ENCODE results near the gene ENPP3.
"Not testable (repeated sequence)": the region's sequence is repeated elsewhere in the genome, so short reads cannot be mapped to it uniquely, and the experiment has no call there.

Gene ENPP3

DNA sequence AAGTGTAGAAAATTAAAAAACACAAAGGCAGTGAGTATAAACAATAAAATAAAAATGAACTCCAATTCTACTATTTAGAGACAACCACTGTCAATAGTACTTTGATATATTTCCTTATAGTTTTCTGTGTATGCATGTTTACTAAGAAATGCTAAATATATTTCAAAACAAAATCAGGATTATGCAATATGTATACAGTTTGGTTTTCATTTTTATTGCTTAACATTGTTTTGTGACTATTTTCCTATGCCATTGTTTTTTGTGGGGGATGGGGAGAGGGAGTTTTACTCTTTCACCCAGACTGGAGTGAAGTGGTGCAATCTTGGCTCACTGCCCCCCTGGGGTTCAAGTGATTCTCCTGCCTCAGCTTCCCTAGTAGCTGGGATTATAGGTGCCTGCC, 44.5 kb downstream of the ENPP3 start:
- no peaks in the 10 kb centered on the region for H3K4me1 ChIP-seq
- H3K4me3 ChIP-seq, result no peak overlapping the region
- H3K9ac ChIP-seq, result no peak overlapping the region
- no peak overlapping the region for H3K4me2 ChIP-seq
- no peaks in the 10 kb centered on the region for H3K9me3 ChIP-seq
- no peaks in the 10 kb centered on the region for H3K27me3 ChIP-seq
- H4K20me1 ChIP-seq, result no peaks in the 10 kb centered on the region
- no peak for TF ChIP-seq Cebpa-rat (IDR thresholded peaks at IDR 0.05)
- no peaks in the 10 kb centered on the region for H3K36me3 ChIP-seq
- H3K27ac ChIP-seq, result no peak overlapping the region

DNA sequence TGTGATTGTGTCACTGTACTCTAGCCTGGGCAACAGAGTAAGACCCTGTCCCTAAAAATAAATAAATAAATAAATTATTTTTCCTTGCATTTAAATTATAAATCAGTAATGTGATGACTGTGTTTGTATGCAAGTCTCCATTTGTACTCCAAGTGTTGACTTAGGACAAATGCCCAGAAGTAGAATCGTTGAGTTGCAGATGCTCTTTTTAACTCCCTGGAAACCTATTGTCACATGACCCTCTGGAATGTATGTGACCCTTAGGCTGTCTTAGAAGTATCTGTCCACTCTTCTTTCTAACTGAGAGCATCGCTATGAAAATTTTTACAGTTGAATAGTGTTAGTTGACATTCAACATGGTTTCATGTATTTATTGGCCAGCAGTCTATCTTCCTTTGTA, 45.3 kb downstream of the ENPP3 start:
- H3K4me1 ChIP-seq, result no peaks in the 10 kb centered on the region
- TF ChIP-seq Cebpa-rat (IDR thresholded peaks at IDR 0.05), result no peak
- no peaks in the 10 kb centered on the region for H4K20me1 ChIP-seq
- no peaks in the 10 kb centered on the region for H3K36me3 ChIP-seq
- no peak overlapping the region for H3K27ac ChIP-seq
- no peaks in the 10 kb centered on the region for H3K9me3 ChIP-seq
- no peak overlapping the region for H3K4me2 ChIP-seq
- H3K27me3 ChIP-seq, result no peaks in the 10 kb centered on the region
- no peak overlapping the region for H3K9ac ChIP-seq
- no peak overlapping the region for H3K4me3 ChIP-seq

DNA sequence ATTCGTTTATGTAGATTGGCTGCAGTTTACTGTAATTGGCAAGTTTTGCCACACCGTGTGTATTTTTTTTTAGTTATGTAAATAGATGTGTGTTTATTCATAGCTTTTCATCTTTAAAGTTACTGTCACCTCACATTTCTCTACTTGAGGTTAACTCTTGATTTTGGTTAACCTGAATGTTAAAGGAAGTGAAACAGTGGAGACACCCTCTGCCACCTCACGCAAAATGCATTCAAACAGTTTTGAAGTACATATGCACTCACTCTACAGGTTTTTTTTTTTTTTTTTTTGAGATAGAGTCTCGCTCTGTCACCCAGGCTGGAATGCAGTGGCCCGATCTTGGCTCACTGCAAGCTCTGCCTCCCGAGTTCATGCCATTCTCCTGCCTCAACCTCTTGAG, 46.4 kb downstream of the ENPP3 start:
- TF ChIP-seq Cebpa-rat (IDR thresholded peaks at IDR 0.05), result no peak
- Histone ChIP-seq H3K4me1 (no peaks in the 10 kb centered on the region), H3K4me3 (no peak overlapping the region), H3K27ac (no peak overlapping the region), H4K20me1 (no peaks in the 10 kb centered on the region), H3K27me3 (no peaks in the 10 kb centered on the region), H3K9me3 (no peaks in the 10 kb centered on the region), H3K36me3 (no peaks in the 10 kb centered on the region), H3K4me2 (no peak overlapping the region), H3K9ac (no peak overlapping the region)

- TF ChIP-seq Cebpa-rat (IDR thresholded peaks at IDR 0.05), result no peak
- Histone ChIP-seq H3K4me3 (no peak overlapping the region), H3K4me2 (no peak overlapping the region), H3K36me3 (no peaks in the 10 kb centered on the region), H3K27ac (no peak overlapping the region), H3K9me3 (no peaks in the 10 kb centered on the region), H3K4me1 (peaks cover 9% of the 10 kb centered on the region), H3K9ac (no peak overlapping the region), H3K27me3 (no peaks in the 10 kb centered on the region), H4K20me1 (no peaks in the 10 kb centered on the region)
Measured at GRCh38 chr6:131685266-131685780, 48.2 kb downstream of the ENPP3 start.

GRCh38 chr6:131687022-131687421, 49.9 kb downstream of the ENPP3 start:
- H3K27me3 ChIP-seq, result no peaks in the 10 kb centered on the region
- no peak for TF ChIP-seq Cebpa-rat (IDR thresholded peaks at IDR 0.05)
- H3K4me1 ChIP-seq, result peaks cover 13% of the 10 kb centered on the region
- H3K4me2 ChIP-seq, result no peak overlapping the region
- H3K9ac ChIP-seq, result no peak overlapping the region
- H3K9me3 ChIP-seq, result no peaks in the 10 kb centered on the region
- H4K20me1 ChIP-seq, result no peaks in the 10 kb centered on the region
- no peaks in the 10 kb centered on the region for H3K36me3 ChIP-seq
- no peak overlapping the region for H3K4me3 ChIP-seq
- H3K27ac ChIP-seq, result no peak overlapping the region

GRCh38 chr6:131688286-131688685, 51.2 kb downstream of the ENPP3 start:
- no peak overlapping the region for H3K9ac ChIP-seq
- H3K9me3 ChIP-seq, result no peaks in the 10 kb centered on the region
- no peak overlapping the region for H3K27ac ChIP-seq
- H3K4me1 ChIP-seq, result peaks cover 15% of the 10 kb centered on the region
- TF ChIP-seq Cebpa-rat (IDR thresholded peaks at IDR 0.05), result no peak
- H4K20me1 ChIP-seq, result no peaks in the 10 kb centered on the region
- H3K36me3 ChIP-seq, result no peaks in the 10 kb centered on the region
- no peak overlapping the region for H3K4me2 ChIP-seq
- no peaks in the 10 kb centered on the region for H3K27me3 ChIP-seq
- no peak overlapping the region for H3K4me3 ChIP-seq

GRCh38 chr6:131692031-131692430, 54.9 kb downstream of the ENPP3 start:
- Histone ChIP-seq H4K20me1 (no peaks in the 10 kb centered on the region), H3K27ac (no peak overlapping the region), H3K9ac (no peak overlapping the region), H3K27me3 (no peaks in the 10 kb centered on the region), H3K9me3 (no peaks in the 10 kb centered on the region), H3K4me3 (no peak overlapping the region), H3K4me2 (no peak overlapping the region), H3K4me1 (peaks cover 15% of the 10 kb centered on the region), H3K36me3 (no peaks in the 10 kb centered on the region)
- no peak for TF ChIP-seq Cebpa-rat (IDR thresholded peaks at IDR 0.05)

- H3K27ac ChIP-seq, result no peak overlapping the region
- no peaks in the 10 kb centered on the region for H3K36me3 ChIP-seq
- H3K9ac ChIP-seq, result no peak overlapping the region
- H3K9me3 ChIP-seq, result no peaks in the 10 kb centered on the region
- H4K20me1 ChIP-seq, result no peaks in the 10 kb centered on the region
- H3K4me2 ChIP-seq, result no peak overlapping the region
- TF ChIP-seq Cebpa-rat (IDR thresholded peaks at IDR 0.05), result no peak
- no peak overlapping the region for H3K4me3 ChIP-seq
- H3K4me1 ChIP-seq, result peaks cover 15% of the 10 kb centered on the region
- H3K27me3 ChIP-seq, result no peaks in the 10 kb centered on the region
Measured at GRCh38 chr6:131692589-131692988, 55.5 kb downstream of the ENPP3 start.

DNA sequence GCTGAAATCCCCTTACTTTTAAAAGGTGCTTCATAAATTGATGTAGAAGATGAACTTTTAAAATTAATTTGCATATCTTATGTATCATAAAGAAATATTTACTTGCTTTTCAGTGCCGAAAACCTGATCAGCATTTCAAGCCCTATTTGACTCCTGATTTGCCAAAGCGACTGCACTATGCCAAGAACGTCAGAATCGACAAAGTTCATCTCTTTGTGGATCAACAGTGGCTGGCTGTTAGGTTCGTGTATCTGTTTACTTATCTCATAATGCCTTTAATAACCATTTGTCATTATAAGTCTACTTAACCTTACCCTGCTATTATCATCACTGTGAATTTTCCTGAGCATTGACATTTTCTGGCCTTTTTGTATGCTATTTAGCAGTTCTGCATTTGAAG, 56.3 kb downstream of the ENPP3 start:
- H3K4me3 ChIP-seq, result no peak overlapping the region
- no peak overlapping the region for H3K27ac ChIP-seq

DNA sequence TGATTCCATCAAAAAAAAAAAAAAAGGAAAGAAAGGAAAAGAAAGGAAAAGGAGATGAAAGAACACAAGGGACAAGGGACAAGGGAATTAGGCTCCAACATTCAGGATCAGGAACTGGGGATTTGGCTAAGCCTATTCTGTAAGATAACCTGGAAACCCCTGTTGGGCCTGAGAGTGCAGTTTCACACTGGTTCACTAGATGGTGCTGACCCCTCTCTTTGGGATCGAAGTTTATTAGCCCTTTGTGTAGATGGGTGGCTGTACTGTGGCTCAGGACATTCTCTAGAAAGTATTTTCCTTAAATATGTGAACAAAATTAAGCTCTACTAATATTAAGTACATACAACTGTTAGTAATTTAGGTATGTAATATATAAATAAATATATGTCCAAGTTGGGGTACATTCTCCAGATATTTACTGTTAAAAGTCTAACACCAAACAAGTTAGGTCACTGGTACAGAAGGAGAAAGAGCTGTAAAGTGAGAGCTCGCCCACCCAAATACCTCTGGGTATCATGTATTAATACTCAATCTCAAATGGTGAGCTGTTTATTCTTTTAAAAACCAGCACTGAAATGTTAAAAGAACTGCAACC, 57.8 kb downstream of the ENPP3 start:
- no peak for TF ChIP-seq Cebpa-rat (IDR thresholded peaks at IDR 0.05)
- H4K20me1 ChIP-seq, result no peaks in the 10 kb centered on the region
- H3K4me1 ChIP-seq, result peaks cover 8% of the 10 kb centered on the region
- no peaks in the 10 kb centered on the region for H3K36me3 ChIP-seq
- H3K4me3 ChIP-seq, result no peak overlapping the region
- H3K27me3 ChIP-seq, result no peaks in the 10 kb centered on the region
- no peaks in the 10 kb centered on the region for H3K9me3 ChIP-seq
- H3K4me2 ChIP-seq, result no peak overlapping the region
- no peak overlapping the region for H3K9ac ChIP-seq
- H3K27ac ChIP-seq, result no peak overlapping the region

More for the DNA sequence above, 56.3 kb downstream of the ENPP3 start:
- H3K36me3 ChIP-seq, result no peaks in the 10 kb centered on the region
- no peak for TF ChIP-seq Cebpa-rat (IDR thresholded peaks at IDR 0.05)
- peaks cover 15% of the 10 kb centered on the region for H3K4me1 ChIP-seq
- no peak overlapping the region for H3K4me2 ChIP-seq
- no peaks in the 10 kb centered on the region for H3K27me3 ChIP-seq
- no peak overlapping the region for H3K9ac ChIP-seq
- no peaks in the 10 kb centered on the region for H3K9me3 ChIP-seq
- no peaks in the 10 kb centered on the region for H4K20me1 ChIP-seq

DNA sequence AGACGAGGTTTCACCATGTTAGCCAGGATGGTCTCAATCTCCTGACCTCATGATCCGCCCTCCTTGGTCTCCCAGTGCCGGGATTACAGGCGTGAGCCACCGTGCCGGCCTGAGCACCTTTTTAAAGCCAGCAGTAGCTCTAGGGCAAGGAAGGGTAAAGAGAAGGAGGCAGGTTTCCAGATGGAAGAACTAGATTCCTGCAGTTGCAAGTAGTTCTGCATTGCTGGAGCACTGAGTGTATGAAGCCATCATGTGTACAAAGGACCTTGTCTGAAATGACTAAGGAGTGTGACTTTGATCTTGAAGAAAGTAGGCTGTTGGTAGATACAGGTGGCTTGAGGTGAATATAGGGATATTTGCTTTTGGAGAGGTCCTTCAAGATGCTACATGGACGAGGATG, 59.9 kb downstream of the ENPP3 start:
- Histone ChIP-seq H4K20me1 (no peaks in the 10 kb centered on the region), H3K4me3 (no peak overlapping the region), H3K9me3 (no peaks in the 10 kb centered on the region), H3K36me3 (no peaks in the 10 kb centered on the region), H3K4me2 (no peak overlapping the region), H3K27ac (no peak overlapping the region), H3K27me3 (no peaks in the 10 kb centered on the region), H3K9ac (no peak overlapping the region), H3K4me1 (0 out of 2 replicates have a peak, but pooled peaks cover 3% of the 10 kb centered on the region)
- TF ChIP-seq Cebpa-rat (IDR thresholded peaks at IDR 0.05), result no peak

- not testable (repeated sequence) for H3K4me3 ChIP-seq, H3K9me3 ChIP-seq, H3K4me1 ChIP-seq, H3K27ac ChIP-seq, H3K4me2 ChIP-seq, H3K27me3 ChIP-seq, H3K9ac ChIP-seq, H3K36me3 ChIP-seq, H4K20me1 ChIP-seq
Measured at GRCh38 chr6:131700851-131701250, 63.7 kb downstream of the ENPP3 start.

GRCh38 chr6:131703905-131704304, 66.8 kb downstream of the ENPP3 start:
- not testable (repeated sequence) for H3K4me2 ChIP-seq, H3K4me1 ChIP-seq

GRCh38 chr6:131710917-131711316, 73.8 kb downstream of the ENPP3 start, which contains the start of gene CTAGE9:
Gene CTAGE9 (minus strand): TSS chr6:131711017. CDS start chr6:131711017, 0 bp downstream.
- not testable (repeated sequence) for H4K20me1 ChIP-seq, H3K27ac ChIP-seq, H3K9ac ChIP-seq, H3K4me3 ChIP-seq, H3K4me2 ChIP-seq, H3K4me1 ChIP-seq, H3K9me3 ChIP-seq, H3K27me3 ChIP-seq, H3K36me3 ChIP-seq

More at GRCh38 chr6:131703905-131704304, 66.8 kb downstream of the ENPP3 start:
- H3K27me3 ChIP-seq, H3K9me3 ChIP-seq, H3K27ac ChIP-seq, H3K4me3 ChIP-seq, H3K36me3 ChIP-seq, H4K20me1 ChIP-seq, H3K9ac ChIP-seq: not testable (repeated sequence)
